HepG2 (cell line): Measurements from ENCODE around the gene SH3GL1.

Experiments used
- GTF2F1 ChIP-seq: fragments of 150-350 bp; IDR thresholded peaks from 2 replicates; pipeline ENCODE4 v1.6.1; 2014; ENCODE audit warnings: low read length
- JUNB ChIP-seq: sonication (generic); formaldehyde crosslinking; IDR thresholded peaks from 2 replicates; pipeline ENCODE4 v1.8.0; 2022; ENCODE audit warnings: missing genetic modification reagents, mild to moderate bottlenecking, borderline replicate concordance
- MZF1 ChIP-seq: sonication (generic); formaldehyde crosslinking; IDR thresholded peaks from 2 replicates; pipeline ENCODE4 v1.8.1; 2023; ENCODE audit warnings: mild to moderate bottlenecking, missing genetic modification reagents, borderline replicate concordance
- ZBTB7B ChIP-seq: sonication (generic); formaldehyde crosslinking; IDR thresholded peaks from 2 replicates; pipeline ENCODE4 v1.4.0; 2020; ENCODE audit warnings: missing genetic modification reagents
- ZNF121 ChIP-seq: sonication (generic); formaldehyde crosslinking; IDR thresholded peaks from 2 replicates; pipeline ENCODE4 v1.5.0; 2020; ENCODE audit warnings: mild to moderate bottlenecking, missing genetic modification reagents
- ZNF225 ChIP-seq: sonication (generic); formaldehyde crosslinking; IDR thresholded peaks from 2 replicates; pipeline ENCODE4 v1.4.0; 2020; ENCODE audit warnings: mild to moderate bottlenecking, missing genetic modification reagents
- ZNF354B ChIP-seq: sonication (generic); formaldehyde crosslinking; IDR thresholded peaks from 2 replicates; pipeline ENCODE4 v1.8.0; 2022; ENCODE audit warnings: mild to moderate bottlenecking, missing genetic modification reagents
- ZNF614 ChIP-seq: IDR thresholded peaks from 2 replicates; pipeline ENCODE4 v1.6.1; 2018; ENCODE audit warnings: missing biosample characterization, missing genetic modification reagents, inconsistent platforms, borderline replicate concordance
- TF ChIP-seq, protein P1 (sequence below): sonication (generic); formaldehyde crosslinking; IDR thresholded peaks from 2 replicates; pipeline ENCODE4 v1.5.0; 2020; ENCODE audit warnings: mild to moderate bottlenecking, missing genetic modification reagents, moderate library complexity

GRCh38 chr19:4380254-4380727, 20.1 kb downstream of the SH3GL1 start:
- no peak for TF ChIP-seq ZNF614 (CRISPR knock-in tag)
- no peak for TF ChIP-seq GTF2F1
- no peak for TF ChIP-seq JUNB (CRISPR knock-in tag)
- TF ChIP-seq, protein P1, sequence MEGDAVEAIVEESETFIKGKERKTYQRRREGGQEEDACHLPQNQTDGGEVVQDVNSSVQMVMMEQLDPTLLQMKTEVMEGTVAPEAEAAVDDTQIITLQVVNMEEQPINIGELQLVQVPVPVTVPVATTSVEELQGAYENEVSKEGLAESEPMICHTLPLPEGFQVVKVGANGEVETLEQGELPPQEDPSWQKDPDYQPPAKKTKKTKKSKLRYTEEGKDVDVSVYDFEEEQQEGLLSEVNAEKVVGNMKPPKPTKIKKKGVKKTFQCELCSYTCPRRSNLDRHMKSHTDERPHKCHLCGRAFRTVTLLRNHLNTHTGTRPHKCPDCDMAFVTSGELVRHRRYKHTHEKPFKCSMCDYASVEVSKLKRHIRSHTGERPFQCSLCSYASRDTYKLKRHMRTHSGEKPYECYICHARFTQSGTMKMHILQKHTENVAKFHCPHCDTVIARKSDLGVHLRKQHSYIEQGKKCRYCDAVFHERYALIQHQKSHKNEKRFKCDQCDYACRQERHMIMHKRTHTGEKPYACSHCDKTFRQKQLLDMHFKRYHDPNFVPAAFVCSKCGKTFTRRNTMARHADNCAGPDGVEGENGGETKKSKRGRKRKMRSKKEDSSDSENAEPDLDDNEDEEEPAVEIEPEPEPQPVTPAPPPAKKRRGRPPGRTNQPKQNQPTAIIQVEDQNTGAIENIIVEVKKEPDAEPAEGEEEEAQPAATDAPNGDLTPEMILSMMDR (CRISPR knock-in tag), result no peak
- TF ChIP-seq MZF1 (CRISPR knock-in tag), result no peak
- TF ChIP-seq ZNF225 (CRISPR knock-in tag), result no peak
- TF ChIP-seq ZBTB7B (CRISPR knock-in tag), result no peak
- no peak for TF ChIP-seq ZNF354B (CRISPR knock-in tag)
- no peak for TF ChIP-seq ZNF121
